Retina (tissue), 1 donor: ENCODE measurements around the gene MPP4.
A peak's percentile ranks its signal among the peaks of the same experiment; 100 is the strongest.

Experiments used
- DNase-seq: peaks from one replicate; pipeline ENCODE4 v3.0.0-alpha.2; 2016

MPP4 gene

GRCh38 chr2:201622306-201622970 lies 76.0 kb downstream of the MPP4 start:
- no peak for DNase-seq

GRCh38 chr2:201621293-201621999 lies 77.0 kb downstream of the MPP4 start:
- DNase-seq: no peak

GRCh38 chr2:201618744-201619662 lies 79.4 kb downstream of the MPP4 start:
- peak; percentile 75 for DNase-seq

- no peak for DNase-seq
Measured at GRCh38 chr2:201608021-201608420, 90.4 kb downstream of the MPP4 start.

GRCh38 chr2:201607568-201607967 lies 90.9 kb downstream of the MPP4 start:
- DNase-seq: no peak

GRCh38 chr2:201600906-201601305 lies 97.5 kb downstream of the MPP4 start:
- DNase-seq: no peak

- no peak for DNase-seq
Measured at GRCh38 chr2:201597397-201597796, 101.0 kb downstream of the MPP4 start.
